ENCODE measurements around the gene GPER1. TPM values are rescaled to one million over a fixed set of nuclear protein-coding genes. Genes with fewer than 3 reads are reported as not detected.
A peak's percentile ranks its signal among the peaks of the same experiment; 100 is the strongest.

GPER1 gene
- polyA plus RNA-seq, 1 experiment, result 1.4 TPM

GRCh38 chr7:1087465-1087814, 473 bp upstream of the GPER1 start:
- Histone ChIP-seq H3K4me3 (ENCODE audit: low read depth, low read length) (peak overlapping the region; percentile 37), H3K27ac (ENCODE audit: low read depth, low read length) (no peak overlapping the region), H3K9me3 (ENCODE audit: control insufficient read depth, insufficient read depth, low read length) (no peaks in the 10 kb centered on the region; the same call in 1 of the 2 replicates), H3K27me3 (ENCODE audit: control insufficient read depth, insufficient read depth, low read length) (no peaks in the 10 kb centered on the region)
- DNase-seq (ENCODE audit: low read depth, low spot score), result no peak
- CTCF ChIA-PET, result interaction anchor here (0.7 to 2.5 kb wide), 11 partner anchors 12 to 95 kb away, joined by 3 to 15 read pairs (median 4); no protein-coding TSS in a partner anchor
- no peak for TF ChIP-seq CTCF (IDR thresholded peaks at IDR 0.05; ENCODE audit: low read depth, low read length)
- POLR2A ChIA-PET, result no interaction called here

DNA sequence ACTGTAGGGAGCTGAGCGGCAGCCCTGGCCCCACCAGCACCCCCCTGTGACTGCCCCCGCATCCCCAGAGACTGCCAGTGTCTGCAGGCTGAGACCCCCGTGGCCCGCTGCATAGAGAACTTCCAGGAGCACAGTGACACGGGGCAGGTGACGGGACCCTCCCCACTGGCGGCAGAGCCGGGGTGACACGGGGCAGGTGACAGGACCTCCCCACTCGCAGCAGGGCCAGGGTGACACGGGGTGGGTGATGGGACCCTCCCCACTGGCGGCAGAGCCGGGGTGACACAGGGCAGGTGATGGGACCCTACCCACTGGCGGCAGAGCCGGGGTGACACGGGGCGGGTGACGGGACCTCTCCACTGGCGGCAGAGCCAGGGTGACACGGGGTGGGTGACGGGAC, 2.3 kb downstream of the GPER1 start:
- no peak for TF ChIP-seq CTCF (IDR thresholded peaks at IDR 0.05; ENCODE audit: low read depth, low read length)
- Histone ChIP-seq H3K9me3 (ENCODE audit: control insufficient read depth, insufficient read depth, low read length) (no peaks in the 10 kb centered on the region; the same call in 1 of the 2 replicates), H3K4me3 (ENCODE audit: low read depth, low read length) (no peak overlapping the region), H3K27me3 (ENCODE audit: control insufficient read depth, insufficient read depth, low read length) (no peaks in the 10 kb centered on the region), H3K27ac (ENCODE audit: low read depth, low read length) (no peak overlapping the region)
- DNase-seq (ENCODE audit: low read depth, low spot score), result no peak
- ChIA-PET CTCF (interaction anchor here (1.2 to 1.3 kb wide), 2 partner anchors 25 to 97 kb away, joined by 3 to 6 read pairs; no protein-coding TSS in a partner anchor), POLR2A (no interaction called here)

DNA sequence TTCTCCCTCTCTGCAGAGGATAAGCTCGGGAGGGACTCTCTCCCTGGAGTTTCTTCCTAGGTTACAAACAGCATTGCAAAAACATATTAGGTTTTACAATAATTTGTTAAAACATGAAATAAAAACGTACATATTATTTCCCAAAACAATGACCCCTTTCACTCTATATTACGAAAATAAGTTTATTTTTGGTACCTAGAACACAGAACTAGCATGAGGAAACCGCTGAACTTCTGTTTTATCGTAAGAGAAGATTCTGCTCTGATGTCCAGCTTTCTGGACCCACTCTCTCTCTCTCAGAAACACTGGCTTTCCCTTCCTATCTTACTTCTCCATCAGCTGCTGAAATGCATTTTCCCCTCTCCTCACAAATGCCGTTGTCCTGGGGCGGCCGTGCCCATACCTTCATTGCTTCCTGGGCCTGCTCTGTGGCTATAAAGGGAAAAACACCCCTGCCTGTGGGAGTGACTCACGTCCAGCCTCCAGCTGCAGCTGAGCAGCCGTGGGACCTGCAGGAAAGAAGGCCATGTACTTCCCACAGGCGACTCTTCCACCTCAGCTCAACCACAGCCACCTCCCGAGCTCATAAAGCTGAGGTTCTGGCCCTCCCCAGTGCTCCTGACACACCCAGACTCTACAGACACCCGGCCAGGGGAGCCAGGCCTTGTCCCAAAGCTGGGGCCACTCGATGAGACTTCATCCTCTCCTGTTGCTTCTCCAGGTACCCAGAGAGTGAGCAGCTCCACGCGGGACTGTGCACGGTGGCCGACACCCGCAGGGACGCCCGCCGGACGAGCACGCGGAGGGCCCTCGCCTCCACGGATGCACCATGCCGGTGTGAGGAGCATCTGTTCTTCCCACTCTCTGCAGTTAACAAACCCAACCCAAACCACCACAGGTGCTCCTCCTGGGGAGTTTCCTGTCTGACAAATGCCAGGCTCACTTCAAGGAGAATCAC, 3.1 kb downstream of the GPER1 start:
- CTCF ChIA-PET, result interaction anchor here (1.2 to 1.3 kb wide), 2 partner anchors 26 to 98 kb away, joined by 3 to 6 read pairs; no protein-coding TSS in a partner anchor
- POLR2A ChIA-PET, result interaction anchor here (0.6 kb wide), 1 partner anchor 186 kb away, joined by 4 read pairs; no protein-coding TSS in a partner anchor
- Histone ChIP-seq H3K4me3 (ENCODE audit: low read depth, low read length) (no peak overlapping the region), H3K27me3 (ENCODE audit: control insufficient read depth, insufficient read depth, low read length) (no peaks in the 10 kb centered on the region), H3K27ac (ENCODE audit: low read depth, low read length) (peak overlapping the region; percentile 11), H3K9me3 (ENCODE audit: control insufficient read depth, insufficient read depth, low read length) (no peaks in the 10 kb centered on the region; the same call in 1 of the 2 replicates)
- no peak for DNase-seq (ENCODE audit: low read depth, low spot score)
- TF ChIP-seq CTCF (IDR thresholded peaks at IDR 0.05; ENCODE audit: low read depth, low read length), result no peak

DNA sequence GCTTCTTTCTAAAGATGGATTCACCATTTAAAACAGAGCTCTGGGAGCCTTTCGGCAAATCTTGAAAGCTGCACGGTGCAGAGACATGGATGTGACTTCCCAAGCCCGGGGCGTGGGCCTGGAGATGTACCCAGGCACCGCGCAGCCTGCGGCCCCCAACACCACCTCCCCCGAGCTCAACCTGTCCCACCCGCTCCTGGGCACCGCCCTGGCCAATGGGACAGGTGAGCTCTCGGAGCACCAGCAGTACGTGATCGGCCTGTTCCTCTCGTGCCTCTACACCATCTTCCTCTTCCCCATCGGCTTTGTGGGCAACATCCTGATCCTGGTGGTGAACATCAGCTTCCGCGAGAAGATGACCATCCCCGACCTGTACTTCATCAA, 3.7 kb downstream of the GPER1 start:
- H3K27ac ChIP-seq (ENCODE audit: low read depth, low read length), result no peak overlapping the region
- no peak for DNase-seq (ENCODE audit: low read depth, low spot score)
- no peaks in the 10 kb centered on the region for H3K27me3 ChIP-seq (ENCODE audit: control insufficient read depth, insufficient read depth, low read length)
- H3K9me3 ChIP-seq (ENCODE audit: control insufficient read depth, insufficient read depth, low read length), result no peaks in the 10 kb centered on the region; the same call in 1 of the 2 replicates
- ChIA-PET CTCF (interaction anchor here (1.3 kb wide), 1 partner anchor 99 kb away, joined by 6 read pairs; no protein-coding TSS in a partner anchor), POLR2A (no interaction called here)
- no peak overlapping the region for H3K4me3 ChIP-seq (ENCODE audit: low read depth, low read length)
- no peak for TF ChIP-seq CTCF (IDR thresholded peaks at IDR 0.05; ENCODE audit: low read depth, low read length)

DNA sequence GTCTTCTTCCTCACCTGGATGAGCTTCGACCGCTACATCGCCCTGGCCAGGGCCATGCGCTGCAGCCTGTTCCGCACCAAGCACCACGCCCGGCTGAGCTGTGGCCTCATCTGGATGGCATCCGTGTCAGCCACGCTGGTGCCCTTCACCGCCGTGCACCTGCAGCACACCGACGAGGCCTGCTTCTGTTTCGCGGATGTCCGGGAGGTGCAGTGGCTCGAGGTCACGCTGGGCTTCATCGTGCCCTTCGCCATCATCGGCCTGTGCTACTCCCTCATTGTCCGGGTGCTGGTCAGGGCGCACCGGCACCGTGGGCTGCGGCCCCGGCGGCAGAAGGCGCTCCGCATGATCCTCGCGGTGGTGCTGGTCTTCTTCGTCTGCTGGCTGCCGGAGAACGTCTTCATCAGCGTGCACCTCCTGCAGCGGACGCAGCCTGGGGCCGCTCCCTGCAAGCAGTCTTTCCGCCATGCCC, 4.3 kb downstream of the GPER1 start:
- Histone ChIP-seq H3K27ac (ENCODE audit: low read depth, low read length) (no peak overlapping the region), H3K27me3 (ENCODE audit: control insufficient read depth, insufficient read depth, low read length) (no peaks in the 10 kb centered on the region), H3K9me3 (ENCODE audit: control insufficient read depth, insufficient read depth, low read length) (no peaks in the 10 kb centered on the region; the same call in 1 of the 2 replicates), H3K4me3 (ENCODE audit: low read depth, low read length) (no peak overlapping the region)
- ChIA-PET CTCF (no interaction called here), POLR2A (no interaction called here)
- DNase-seq (ENCODE audit: low read depth, low spot score), result no peak
- no peak for TF ChIP-seq CTCF (IDR thresholded peaks at IDR 0.05; ENCODE audit: low read depth, low read length)

Measured in AG04450 (cell line).